Activated CD4-positive, alpha-beta memory T cell treated with anti-CD3 and anti-CD28 coated beads, Interleukin-2, amount 10 ng/mL, durations not matched to agents 7 days and 5 days (primary cell): ENCODE results near the gene CORO2B. TPM values are rescaled to one million over a fixed set of nuclear protein-coding genes. Genes with fewer than 3 reads are reported as not detected.

Experiments
- CTCF ChIA-PET: fragments of 350-600 bp; sonication (Branson Sonifier 250); formaldehyde crosslinking; loops from one replicate; lab custom pipeline; 2021; ENCODE audit warnings: antibody characterized with exemption, inconsistent platforms; lab: Charles Lee
- POLR2A ChIA-PET: fragments of 350-600 bp; sonication (Branson Sonifier 250); formaldehyde crosslinking; loops from one replicate; lab custom pipeline; 2021; ENCODE audit warnings: antibody characterized with exemption; lab: Charles Lee
- DNase-seq: peaks from one replicate; pipeline ENCODE4 v3.0.0-alpha.2; 2020
- H3K27ac Mint-ChIP-seq: one replicate; pipeline ENCODE4 v1.8.0; 2021; ENCODE audit warnings: mild to moderate bottlenecking, mixed read lengths
- H3K27me3 Mint-ChIP-seq: one replicate; pipeline ENCODE4 v1.8.0; 2021; ENCODE audit warnings: mixed read lengths
- H3K36me3 Mint-ChIP-seq: one replicate; pipeline ENCODE4 v1.8.0; 2021; ENCODE audit warnings: low read depth, mixed read lengths
- H3K4me1 Mint-ChIP-seq: one replicate; pipeline ENCODE4 v1.8.0; 2021; ENCODE audit warnings: mixed read lengths
- H3K4me3 Mint-ChIP-seq: one replicate; pipeline ENCODE4 v1.8.0; 2021; ENCODE audit warnings: mild to moderate bottlenecking, mixed read lengths
- H3K9me3 Mint-ChIP-seq: one replicate; pipeline ENCODE4 v1.8.0; 2021; ENCODE audit warnings: mixed read lengths
- total RNA-seq, 2 experiments: library from RNA; stranded (reverse); gene quantifications; one replicate each; pipeline ENCODE4 v1.2.3, GENCODE V29; 2021

Gene CORO2B
- total RNA-seq, 2 experiments from 2014 or later, result not detected

DNA sequence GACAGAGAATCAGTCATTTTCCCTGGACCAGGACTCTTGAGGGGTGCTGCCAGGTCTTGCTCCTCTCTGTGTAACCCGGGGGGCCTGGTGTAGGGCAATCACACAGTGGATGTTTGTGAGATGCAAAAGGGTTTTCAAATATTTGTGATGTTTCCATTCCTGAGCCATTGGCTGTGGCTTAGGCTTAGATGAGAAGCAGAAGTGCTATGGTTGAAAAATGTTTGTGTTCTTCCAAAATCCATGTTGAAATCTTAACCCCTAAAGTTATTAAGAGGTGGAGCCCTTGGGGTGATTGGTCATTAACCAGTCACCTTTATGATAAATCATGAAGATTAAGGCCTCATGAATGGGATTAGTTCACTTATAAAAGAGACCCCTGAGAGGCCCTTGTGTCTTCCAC, 36.5 kb downstream of the CORO2B start:
- no peak overlapping the region for H3K4me3 Mint-ChIP-seq
- H3K4me1 Mint-ChIP-seq, result no peaks in the 10 kb centered on the region
- no peaks in the 10 kb centered on the region for H3K36me3 Mint-ChIP-seq
- H3K27me3 Mint-ChIP-seq, result peaks cover 20% of the 10 kb centered on the region
- no peaks in the 10 kb centered on the region for H3K9me3 Mint-ChIP-seq
- ChIA-PET POLR2A (no interaction called here), CTCF (no interaction called here)
- DNase-seq, result no peak
- no peak overlapping the region for H3K27ac Mint-ChIP-seq

DNA sequence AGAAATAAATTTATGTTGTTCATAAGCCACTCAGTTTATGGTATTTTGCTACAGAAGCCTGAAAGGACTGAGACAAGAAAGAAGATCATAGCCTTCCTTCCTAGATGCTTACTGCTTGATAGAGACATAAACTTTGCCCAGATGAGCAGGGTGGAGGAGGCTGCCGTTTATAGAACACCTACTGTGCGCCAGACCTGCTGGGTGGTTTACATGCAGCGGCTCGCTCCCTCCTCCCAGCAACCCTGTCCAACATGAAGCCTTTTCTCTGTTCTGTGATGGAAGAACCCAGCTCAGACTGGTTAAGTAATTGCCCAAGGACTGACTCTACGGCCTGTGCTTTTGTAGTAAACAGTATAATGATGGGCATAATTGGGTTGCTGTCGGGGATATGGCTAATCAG, 37.0 kb downstream of the CORO2B start:
- Mint-ChIP-seq H3K4me3 (no peak overlapping the region), H3K27ac (no peak overlapping the region), H3K4me1 (no peaks in the 10 kb centered on the region), H3K27me3 (peaks cover 18% of the 10 kb centered on the region), H3K9me3 (no peaks in the 10 kb centered on the region), H3K36me3 (no peaks in the 10 kb centered on the region)
- CTCF ChIA-PET, result interaction anchor here (0.8 kb wide), 1 partner anchor 58 kb away, joined by 3 read pairs; no protein-coding TSS in a partner anchor
- POLR2A ChIA-PET, result no interaction called here
- no peak for DNase-seq

- peaks cover 18% of the 10 kb centered on the region for H3K27me3 Mint-ChIP-seq
- H3K4me1 Mint-ChIP-seq, result no peaks in the 10 kb centered on the region
- POLR2A ChIA-PET, result no interaction called here
- H3K27ac Mint-ChIP-seq, result no peak overlapping the region
- H3K4me3 Mint-ChIP-seq, result no peak overlapping the region
- no peaks in the 10 kb centered on the region for H3K36me3 Mint-ChIP-seq
- no peak for DNase-seq
- CTCF ChIA-PET, result interaction anchor here (0.8 kb wide), 1 partner anchor 57 kb away, joined by 3 read pairs; no protein-coding TSS in a partner anchor
- H3K9me3 Mint-ChIP-seq, result no peaks in the 10 kb centered on the region
Observed at GRCh38 chr15:68616397-68616796, 37.6 kb downstream of the CORO2B start.

- no peaks in the 10 kb centered on the region for H3K36me3 Mint-ChIP-seq
- ChIA-PET CTCF (no interaction called here), POLR2A (no interaction called here)
- H3K9me3 Mint-ChIP-seq, result no peaks in the 10 kb centered on the region
- no peak overlapping the region for H3K27ac Mint-ChIP-seq
- no peak for DNase-seq
- H3K4me3 Mint-ChIP-seq, result no peak overlapping the region
- H3K27me3 Mint-ChIP-seq, result peaks cover 18% of the 10 kb centered on the region
- no peaks in the 10 kb centered on the region for H3K4me1 Mint-ChIP-seq
Observed at GRCh38 chr15:68617001-68617400, 38.2 kb downstream of the CORO2B start.

- no peak for DNase-seq
- H3K36me3 Mint-ChIP-seq, result no peaks in the 10 kb centered on the region
- H3K27ac Mint-ChIP-seq, result no peak overlapping the region
- POLR2A ChIA-PET, result no interaction called here
- peaks cover 13% of the 10 kb centered on the region for H3K27me3 Mint-ChIP-seq
- CTCF ChIA-PET, result no interaction called here
- no peaks in the 10 kb centered on the region for H3K9me3 Mint-ChIP-seq
- no peaks in the 10 kb centered on the region for H3K4me1 Mint-ChIP-seq
- no peak overlapping the region for H3K4me3 Mint-ChIP-seq
Observed at GRCh38 chr15:68617777-68618176, 39.0 kb downstream of the CORO2B start.

DNA sequence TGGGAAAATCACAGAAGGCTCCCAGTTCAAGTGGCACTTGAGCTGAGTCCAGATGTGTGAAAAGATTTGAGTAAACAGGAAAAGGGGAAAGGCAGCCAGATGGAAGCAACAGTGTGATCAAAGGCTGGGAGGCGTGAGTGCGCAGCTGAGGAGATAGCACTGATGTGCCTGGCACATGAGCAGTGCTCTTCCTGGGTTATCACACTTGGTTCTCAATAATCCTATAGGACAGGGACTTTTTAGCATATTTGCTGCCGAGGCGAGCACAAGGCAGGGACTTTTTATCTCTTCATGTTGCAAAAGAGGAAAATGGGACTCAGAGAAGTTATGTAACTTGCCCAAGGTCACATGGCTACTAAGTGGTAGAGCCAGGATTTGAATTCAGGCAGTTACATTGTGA, 39.6 kb downstream of the CORO2B start:
- POLR2A ChIA-PET, result no interaction called here
- no peaks in the 10 kb centered on the region for H3K9me3 Mint-ChIP-seq
- no peaks in the 10 kb centered on the region for H3K4me1 Mint-ChIP-seq
- CTCF ChIA-PET, result no interaction called here
- no peak overlapping the region for H3K4me3 Mint-ChIP-seq
- H3K36me3 Mint-ChIP-seq, result no peaks in the 10 kb centered on the region
- no peak for DNase-seq
- peaks cover 12% of the 10 kb centered on the region for H3K27me3 Mint-ChIP-seq
- H3K27ac Mint-ChIP-seq, result no peak overlapping the region

- no peak overlapping the region for H3K4me3 Mint-ChIP-seq
- no peak overlapping the region for H3K27ac Mint-ChIP-seq
- no peaks in the 10 kb centered on the region for H3K36me3 Mint-ChIP-seq
- DNase-seq, result no peak
- H3K27me3 Mint-ChIP-seq, result peaks cover 9% of the 10 kb centered on the region
- POLR2A ChIA-PET, result no interaction called here
- H3K9me3 Mint-ChIP-seq, result no peaks in the 10 kb centered on the region
- no peaks in the 10 kb centered on the region for H3K4me1 Mint-ChIP-seq
- CTCF ChIA-PET, result no interaction called here
Observed at GRCh38 chr15:68618908-68619698, 40.3 kb downstream of the CORO2B start.

GRCh38 chr15:68620721-68621527, 42.1 kb downstream of the CORO2B start:
- Mint-ChIP-seq H3K4me1 (no peaks in the 10 kb centered on the region), H3K27ac (no peak overlapping the region), H3K27me3 (peaks cover 9% of the 10 kb centered on the region), H3K4me3 (no peak overlapping the region), H3K36me3 (no peaks in the 10 kb centered on the region), H3K9me3 (no peaks in the 10 kb centered on the region)
- ChIA-PET CTCF (no interaction called here), POLR2A (no interaction called here)
- no peak for DNase-seq

- Mint-ChIP-seq H3K27me3 (peaks cover 10% of the 10 kb centered on the region), H3K4me1 (no peaks in the 10 kb centered on the region), H3K9me3 (no peaks in the 10 kb centered on the region), H3K36me3 (no peaks in the 10 kb centered on the region), H3K4me3 (no peak overlapping the region), H3K27ac (no peak overlapping the region)
- POLR2A ChIA-PET, result no interaction called here
- no peak for DNase-seq
- CTCF ChIA-PET, result no interaction called here
Observed at GRCh38 chr15:68621535-68621934, 42.7 kb downstream of the CORO2B start.

DNA sequence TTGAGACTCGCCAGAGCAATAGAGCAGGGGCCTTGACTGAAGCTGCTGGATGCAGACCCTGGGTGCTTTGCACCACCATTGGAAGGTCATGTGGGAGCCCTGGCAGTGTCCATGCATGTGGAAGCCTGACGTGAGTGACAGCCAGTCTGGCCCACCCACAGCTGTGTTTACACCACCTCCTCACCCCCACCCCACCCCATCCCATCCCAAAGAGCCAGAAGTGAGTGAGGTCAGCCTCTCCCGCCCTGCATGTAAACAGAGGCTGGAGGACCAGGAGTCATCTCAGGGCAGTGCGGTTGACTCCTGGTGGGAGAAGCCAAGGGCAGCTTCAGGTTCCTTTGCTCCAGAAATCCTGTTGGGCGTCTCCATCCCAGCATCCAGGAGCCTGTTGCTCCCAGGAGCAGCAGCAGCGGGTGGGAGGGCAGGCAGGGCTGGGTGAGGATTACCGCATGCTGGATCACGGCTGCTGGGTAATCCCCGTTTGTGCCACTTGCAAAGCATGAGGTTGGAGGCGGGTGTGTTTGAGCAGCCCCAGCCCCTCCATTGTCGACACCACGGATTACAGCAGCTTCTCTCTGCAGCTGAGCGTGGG, 44.6 kb downstream of the CORO2B start:
- POLR2A ChIA-PET, result no interaction called here
- H3K4me3 Mint-ChIP-seq, result no peak overlapping the region
- no peaks in the 10 kb centered on the region for H3K36me3 Mint-ChIP-seq
- H3K4me1 Mint-ChIP-seq, result no peaks in the 10 kb centered on the region
- no peak for DNase-seq
- H3K27me3 Mint-ChIP-seq, result peaks cover 9% of the 10 kb centered on the region
- CTCF ChIA-PET, result no interaction called here
- no peak overlapping the region for H3K27ac Mint-ChIP-seq
- no peaks in the 10 kb centered on the region for H3K9me3 Mint-ChIP-seq

DNA sequence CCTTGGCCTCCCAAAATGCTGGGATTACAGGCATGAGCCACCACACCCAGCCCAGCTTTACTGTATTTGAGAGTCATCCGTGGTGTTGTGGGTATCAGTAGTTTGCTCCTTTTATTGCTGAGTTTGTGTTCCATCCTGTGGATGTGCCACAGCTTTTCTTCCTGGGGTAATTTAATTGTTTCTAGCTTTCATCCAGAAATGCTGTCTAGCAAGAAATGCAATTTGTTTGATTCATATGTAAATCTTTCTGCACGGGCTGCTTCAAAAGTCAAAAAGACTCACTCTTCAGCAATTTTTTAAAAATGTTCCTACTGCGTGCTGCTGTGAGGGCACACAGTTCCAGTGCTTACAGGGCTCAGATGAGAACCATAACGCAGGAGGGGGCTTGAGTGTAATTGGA, 47.1 kb downstream of the CORO2B start:
- Mint-ChIP-seq H3K4me1 (no peaks in the 10 kb centered on the region), H3K27ac (no peak overlapping the region), H3K4me3 (no peak overlapping the region), H3K27me3 (peaks cover 17% of the 10 kb centered on the region), H3K36me3 (no peaks in the 10 kb centered on the region), H3K9me3 (no peaks in the 10 kb centered on the region)
- POLR2A ChIA-PET, result no interaction called here
- DNase-seq, result no peak
- CTCF ChIA-PET, result no interaction called here

DNA sequence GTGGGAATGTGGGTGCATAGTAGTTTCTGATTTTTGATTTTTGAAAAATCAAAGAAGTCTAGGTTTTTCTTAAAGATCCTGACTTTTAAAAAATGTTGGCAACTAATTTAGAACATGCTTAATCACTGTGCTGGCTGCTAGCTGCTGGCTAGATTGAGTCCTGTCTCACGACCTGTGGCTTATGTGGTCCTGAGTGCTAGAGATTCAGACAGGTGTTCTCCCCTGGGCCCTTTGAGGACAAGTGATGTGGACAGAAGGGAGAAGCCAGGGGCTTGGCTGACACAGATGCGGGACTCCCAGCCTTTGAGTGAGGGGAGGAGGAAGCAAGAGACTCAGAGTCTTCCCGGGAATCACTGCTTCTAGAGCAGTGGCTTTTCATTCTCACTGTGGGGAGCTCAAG, 47.5 kb downstream of the CORO2B start:
- ChIA-PET CTCF (no interaction called here), POLR2A (no interaction called here)
- H3K4me3 Mint-ChIP-seq, result no peak overlapping the region
- no peaks in the 10 kb centered on the region for H3K9me3 Mint-ChIP-seq
- DNase-seq, result no peak
- H3K27me3 Mint-ChIP-seq, result peaks cover 17% of the 10 kb centered on the region
- no peaks in the 10 kb centered on the region for H3K4me1 Mint-ChIP-seq
- no peaks in the 10 kb centered on the region for H3K36me3 Mint-ChIP-seq
- no peak overlapping the region for H3K27ac Mint-ChIP-seq

GRCh38 chr15:68626739-68627138, 47.9 kb downstream of the CORO2B start:
- DNase-seq, result no peak
- H3K9me3 Mint-ChIP-seq, result no peaks in the 10 kb centered on the region
- ChIA-PET CTCF (no interaction called here), POLR2A (no interaction called here)
- H3K36me3 Mint-ChIP-seq, result no peaks in the 10 kb centered on the region
- H3K4me3 Mint-ChIP-seq, result no peak overlapping the region
- no peak overlapping the region for H3K27ac Mint-ChIP-seq
- peaks cover 17% of the 10 kb centered on the region for H3K27me3 Mint-ChIP-seq
- no peaks in the 10 kb centered on the region for H3K4me1 Mint-ChIP-seq
